ENCODE data around the gene HTR1D. TPM values are rescaled to one million over a fixed set of nuclear protein-coding genes. Genes with fewer than 3 reads are reported as not detected.

The HTR1D gene
- total RNA-seq, 2 experiments from 2014 or later, result not detected

GRCh38 chr1:23156940-23157339, 60.4 kb downstream of the HTR1D start:
- Mint-ChIP-seq H3K27ac (no peak overlapping the region), H3K9me3 (no peaks in the 10 kb centered on the region), H3K36me3 (ENCODE audit: low read depth) (peaks cover 2% of the 10 kb centered on the region), H3K4me3 (no peak overlapping the region), H3K27me3 (no peaks in the 10 kb centered on the region), H3K4me1 (peaks cover 2% of the 10 kb centered on the region)
- no peak for DNase-seq
- ChIA-PET CTCF (no interaction called here), POLR2A (no interaction called here)

GRCh38 chr1:23152966-23153684, 64.2 kb downstream of the HTR1D start:
- Mint-ChIP-seq H3K4me1 (peaks cover 14% of the 10 kb centered on the region), H3K27ac (no peak overlapping the region), H3K4me3 (no peak overlapping the region), H3K27me3 (no peaks in the 10 kb centered on the region), H3K9me3 (no peaks in the 10 kb centered on the region), H3K36me3 (ENCODE audit: low read depth) (peaks cover 2% of the 10 kb centered on the region)
- ChIA-PET POLR2A (no interaction called here), CTCF (no interaction called here)
- no peak for DNase-seq

GRCh38 chr1:23150742-23151141, 66.6 kb downstream of the HTR1D start:
- CTCF ChIA-PET, result interaction anchor here (1.0 to 1.2 kb wide), 2 partner anchors 9 to 11 kb away, joined by 3 to 4 read pairs; no protein-coding TSS in a partner anchor
- POLR2A ChIA-PET, result no interaction called here

GRCh38 chr1:23150125-23150524, 67.2 kb downstream of the HTR1D start:
- H3K36me3 Mint-ChIP-seq (ENCODE audit: low read depth), result peaks cover 2% of the 10 kb centered on the region
- CTCF ChIA-PET, result interaction anchor here (1.2 kb wide), 1 partner anchor 9 kb away, joined by 3 read pairs; no protein-coding TSS in a partner anchor

More at GRCh38 chr1:23150742-23151141, 66.6 kb downstream of the HTR1D start:
- Mint-ChIP-seq H3K9me3 (no peaks in the 10 kb centered on the region), H3K4me1 (peaks cover 19% of the 10 kb centered on the region), H3K4me3 (no peak overlapping the region), H3K27me3 (no peaks in the 10 kb centered on the region), H3K27ac (no peak overlapping the region), H3K36me3 (ENCODE audit: low read depth) (peaks cover 2% of the 10 kb centered on the region)
- no peak for DNase-seq

GRCh38 chr1:23149114-23149513, 68.2 kb downstream of the HTR1D start:
- Mint-ChIP-seq H3K27me3 (no peaks in the 10 kb centered on the region), H3K4me3 (no peak overlapping the region), H3K9me3 (no peaks in the 10 kb centered on the region), H3K4me1 (peaks cover 19% of the 10 kb centered on the region), H3K27ac (no peak overlapping the region), H3K36me3 (ENCODE audit: low read depth) (peaks cover 2% of the 10 kb centered on the region)
- no peak for DNase-seq
- POLR2A ChIA-PET, result no interaction called here
- CTCF ChIA-PET, result interaction anchor here (0.7 kb wide), 1 partner anchor 1180 kb away, joined by 4 read pairs; no protein-coding TSS in a partner anchor

More at GRCh38 chr1:23150125-23150524, 67.2 kb downstream of the HTR1D start:
- H3K4me1 Mint-ChIP-seq, result peaks cover 19% of the 10 kb centered on the region
- H3K27ac Mint-ChIP-seq, result no peak overlapping the region
- POLR2A ChIA-PET, result no interaction called here
- H3K4me3 Mint-ChIP-seq, result no peak overlapping the region
- no peaks in the 10 kb centered on the region for H3K9me3 Mint-ChIP-seq
- no peaks in the 10 kb centered on the region for H3K27me3 Mint-ChIP-seq
- DNase-seq, result no peak

- POLR2A ChIA-PET, result no interaction called here
- no peak for DNase-seq
- no peaks in the 10 kb centered on the region for H3K27me3 Mint-ChIP-seq
- H3K4me1 Mint-ChIP-seq, result peaks cover 18% of the 10 kb centered on the region
- no peak overlapping the region for H3K27ac Mint-ChIP-seq
- H3K9me3 Mint-ChIP-seq, result no peaks in the 10 kb centered on the region
- CTCF ChIA-PET, result interaction anchor here (0.9 to 1.2 kb wide), 3 partner anchors 12 to 49 kb away, joined by 3 read pairs; no protein-coding TSS in a partner anchor
- H3K36me3 Mint-ChIP-seq (ENCODE audit: low read depth), result no peaks in the 10 kb centered on the region
- H3K4me3 Mint-ChIP-seq, result no peak overlapping the region
These were observed 69.2 kb downstream of the HTR1D start for GRCh38 chr1:23148084-23148483.

Other genes with a start within 250 kb of the HTR1D start
- gene LACTBL1, start 244.6 kb downstream of the HTR1D start, total RNA-seq, result not detected
- not detected for gene TEX46, start 201.7 kb downstream of the HTR1D start, total RNA-seq
- gene KDM1A, start 198.0 kb downstream of the HTR1D start, total RNA-seq, result 10 to 100 TPM; 54.9 to 55.0 TPM
- gene LUZP1, start 48.6 kb downstream of the HTR1D start, total RNA-seq, result 10 to 100 TPM; 16.9 to 17.5 TPM
- 100 to 1,000 TPM; 216 to 221 TPM for gene HNRNPR, start 126.8 kb upstream of the HTR1D start, total RNA-seq
- gene ZNF436, start 152.3 kb upstream of the HTR1D start, total RNA-seq, result 1 to 10 TPM; 6.7 to 8.1 TPM
- 10 to 100 TPM; 18.3 to 19.5 TPM for gene TCEA3, start 207.2 kb upstream of the HTR1D start, total RNA-seq